H1 (cell line): ENCODE results near the gene GPLD1. TPM values are rescaled to one million over a fixed set of nuclear protein-coding genes. Genes with fewer than 3 reads are reported as not detected.

ENCODE experiments used
- POLR2A ChIP-seq, 2 experiments: IDR thresholded peaks; 1 replicate in 1 of 2; 2 replicates in 1 of 2; pipeline ENCODE4 v1.6.1; 2011; ENCODE audit warnings: low read depth in 2 of 2, low read length in 2 of 2, mild to moderate bottlenecking in 2 of 2; ENCODE audit errors: control extremely low read depth in 1 of 2
- POLR2AphosphoS5 ChIP-seq: IDR thresholded peaks from 2 replicates; pipeline ENCODE4 v1.6.1; 2011; ENCODE audit warnings: low read depth, low read length
- SIX5 ChIP-seq: IDR thresholded peaks from 2 replicates; pipeline ENCODE4 v1.6.1; 2011; ENCODE audit warnings: mild to moderate bottlenecking, low read depth, low read length
- SP1 ChIP-seq: IDR thresholded peaks from 2 replicates; pipeline ENCODE4 v1.6.1; 2011; ENCODE audit warnings: low read depth, low read length
- polyA plus RNA-seq, 7 experiments: library from polyadenylated mRNA; depleted of rRNA in 3 of 7; stranded (reverse) in 5 of 7; unstranded in 2 of 7; fragments of >200 nt in 5 of 7; fragments of 200-250 nt in 2 of 7; gene quantifications; 1 replicate in 5 of 7; 2 replicates in 1 of 7; 4 replicates in 1 of 7; pipeline versions ENCODE4 v1.2.1 to v1.2.3, GENCODE V29; 2011 to 2013; ENCODE audit warnings: missing spikeins in 2 of 7, mixed read lengths in 2 of 7
- total RNA-seq: library from RNA; stranded (reverse); fragmentation: NEBNext Ultra II Directional; extraction: Animal tissue kit (Norgen Biotek cat#: 25700); gene quantifications from 2 replicates; pipeline ENCODE4 v1.2.1, GENCODE V29; 2021
- TF ChIP-seq, protein P1 (sequence below): IDR thresholded peaks from 2 replicates; pipeline ENCODE4 v1.6.1; 2011; ENCODE audit warnings: low read length, improper control_type of control experiment
- TF ChIP-seq, protein P2 (sequence below): IDR thresholded peaks from 2 replicates; pipeline ENCODE4 v1.6.1; 2011; ENCODE audit warnings: low read depth, mild to moderate bottlenecking, low read length; ENCODE audit not compliant: insufficient read depth

Gene GPLD1
- total and polyA plus RNA-seq, 2 of the 8 experiments (the other 6 are each of a cell fraction or from before 2014, with no cell fraction given), result 3.7 to 5.3 TPM

DNA sequence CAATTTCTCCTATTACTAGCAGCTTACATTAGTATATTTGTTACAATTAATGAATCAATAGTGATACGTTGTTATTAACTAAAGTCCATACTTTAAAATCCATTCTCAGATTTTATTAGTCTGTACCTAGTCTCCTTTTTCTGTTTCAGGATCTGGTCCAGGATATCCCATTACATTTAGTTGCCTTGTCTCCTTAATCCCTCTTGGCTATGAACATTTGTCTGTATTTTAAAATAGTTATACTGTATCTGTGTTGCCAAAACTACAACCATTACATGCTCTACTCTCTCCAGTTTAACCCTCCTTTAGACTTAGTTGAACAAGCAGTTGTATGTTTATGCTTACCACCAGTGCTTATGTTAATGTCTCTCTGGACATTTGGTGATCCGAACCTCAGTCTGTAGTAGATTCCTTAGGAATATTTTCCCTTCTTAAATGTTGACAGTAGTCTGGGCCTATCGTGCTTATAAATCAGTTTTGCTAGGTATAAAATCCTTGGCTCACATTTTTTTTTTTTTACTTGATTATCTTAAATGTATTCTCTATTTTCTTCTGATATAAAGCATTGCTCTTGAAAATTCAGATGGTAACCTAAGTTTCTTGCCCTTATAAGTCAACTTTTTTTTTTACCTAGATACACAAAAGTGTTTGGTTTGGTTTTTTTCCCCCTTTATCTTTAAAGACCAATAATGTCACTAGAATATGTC, 17.6 kb upstream of the GPLD1 start (continued):
- TF ChIP-seq, protein P1, sequence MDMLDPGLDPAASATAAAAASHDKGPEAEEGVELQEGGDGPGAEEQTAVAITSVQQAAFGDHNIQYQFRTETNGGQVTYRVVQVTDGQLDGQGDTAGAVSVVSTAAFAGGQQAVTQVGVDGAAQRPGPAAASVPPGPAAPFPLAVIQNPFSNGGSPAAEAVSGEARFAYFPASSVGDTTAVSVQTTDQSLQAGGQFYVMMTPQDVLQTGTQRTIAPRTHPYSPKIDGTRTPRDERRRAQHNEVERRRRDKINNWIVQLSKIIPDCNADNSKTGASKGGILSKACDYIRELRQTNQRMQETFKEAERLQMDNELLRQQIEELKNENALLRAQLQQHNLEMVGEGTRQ, result no peak
- TF ChIP-seq SIX5 (no peak), SP1 (no peak), POLR2A (IDR thresholded peaks at IDR 0.05; ENCODE audit: control extremely low read depth in 1 of 2, low read depth in 2 of 2, low read length in 2 of 2) (no peak), POLR2AphosphoS5 (no peak)
- TF ChIP-seq, protein P2, sequence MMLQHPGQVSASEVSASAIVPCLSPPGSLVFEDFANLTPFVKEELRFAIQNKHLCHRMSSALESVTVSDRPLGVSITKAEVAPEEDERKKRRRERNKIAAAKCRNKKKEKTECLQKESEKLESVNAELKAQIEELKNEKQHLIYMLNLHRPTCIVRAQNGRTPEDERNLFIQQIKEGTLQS, result no peak
